HG03025 (cell line): ENCODE measurements around the gene PREX1.

Experiments
- ATAC-seq: cut with Tn5 transposase; IDR thresholded peaks from one replicate; pipeline ENCODE4 v1.9.1; 2021; ENCODE audit warnings: mild to moderate bottlenecking, moderate library complexity; ENCODE audit not compliant: unreplicated experiment, low FRiP score

PREX1 gene

GRCh38 chr20:48722737-48723191 is 105.0 kb downstream of the PREX1 start:
- no peak for ATAC-seq

DNA sequence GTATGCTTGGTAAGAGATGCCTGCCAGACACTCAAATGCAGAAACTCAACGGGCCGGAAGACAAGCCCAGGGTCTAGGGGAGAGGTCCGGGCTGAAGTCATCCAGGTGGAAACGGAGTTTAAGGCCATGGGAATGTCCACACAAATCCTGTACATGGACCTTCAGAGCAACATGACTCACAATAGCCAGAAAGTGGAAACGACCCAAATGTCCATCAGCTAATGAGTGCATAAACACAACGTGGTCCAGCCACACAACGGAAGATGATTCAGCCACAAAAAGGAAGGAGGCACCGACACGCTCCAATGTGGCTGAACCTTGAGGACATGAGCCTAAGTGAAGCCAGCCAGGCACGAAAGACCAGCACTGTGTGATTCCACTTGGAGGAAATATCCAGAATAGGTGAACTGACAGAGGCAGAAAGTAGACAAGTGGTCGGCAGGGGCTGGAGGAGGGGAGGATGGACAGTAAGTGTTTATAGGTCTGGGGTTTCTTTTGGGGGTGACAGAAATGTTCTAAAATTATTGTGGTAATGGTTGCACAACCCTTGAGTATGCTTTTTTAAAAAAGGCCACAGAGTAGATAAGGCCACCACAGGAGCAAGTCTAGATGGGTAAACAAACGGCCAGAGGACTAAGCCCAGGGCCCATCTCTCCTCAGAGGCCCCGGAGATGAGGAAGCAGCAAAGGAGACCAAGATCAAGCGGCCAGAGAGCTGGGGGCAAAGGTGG is 105.6 kb downstream of the PREX1 start:
- ATAC-seq = no peak

DNA sequence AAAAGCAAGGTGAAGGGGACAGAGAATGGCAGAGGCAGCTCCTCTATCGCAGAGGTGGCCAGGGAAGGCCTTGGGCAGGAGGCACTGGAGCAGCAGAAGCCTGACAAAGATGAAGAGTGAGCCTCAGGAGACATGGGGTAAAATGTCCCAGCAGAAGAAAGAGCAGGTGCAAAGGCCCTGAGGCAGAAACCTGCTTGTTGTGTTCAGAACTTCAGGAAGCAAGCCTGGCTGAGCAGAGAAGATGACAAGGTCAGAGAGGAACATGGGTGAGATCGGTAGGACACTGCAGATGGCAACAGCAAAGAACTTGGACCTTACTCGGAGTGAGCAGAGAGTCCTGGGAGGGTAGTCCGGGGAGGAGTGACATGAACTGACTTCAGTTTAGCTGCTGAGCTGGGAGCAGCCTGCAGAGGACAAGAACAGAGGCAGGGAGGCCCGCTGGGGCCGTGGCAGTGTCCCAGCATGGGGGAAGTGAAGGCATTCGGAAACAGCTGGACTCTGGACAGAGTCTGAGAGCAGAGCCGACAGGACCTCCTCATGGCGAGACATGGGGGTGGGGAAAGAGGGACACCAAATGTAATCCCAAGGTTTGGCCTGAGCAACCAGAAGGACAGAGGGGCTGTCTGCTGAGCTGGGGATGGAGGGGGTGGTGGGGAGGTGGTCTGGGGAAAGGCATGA is 106.3 kb downstream of the PREX1 start:
- ATAC-seq = no peak

- no peak for ATAC-seq
Measured at GRCh38 chr20:48720256-48720985, 107.4 kb downstream of the PREX1 start.

DNA sequence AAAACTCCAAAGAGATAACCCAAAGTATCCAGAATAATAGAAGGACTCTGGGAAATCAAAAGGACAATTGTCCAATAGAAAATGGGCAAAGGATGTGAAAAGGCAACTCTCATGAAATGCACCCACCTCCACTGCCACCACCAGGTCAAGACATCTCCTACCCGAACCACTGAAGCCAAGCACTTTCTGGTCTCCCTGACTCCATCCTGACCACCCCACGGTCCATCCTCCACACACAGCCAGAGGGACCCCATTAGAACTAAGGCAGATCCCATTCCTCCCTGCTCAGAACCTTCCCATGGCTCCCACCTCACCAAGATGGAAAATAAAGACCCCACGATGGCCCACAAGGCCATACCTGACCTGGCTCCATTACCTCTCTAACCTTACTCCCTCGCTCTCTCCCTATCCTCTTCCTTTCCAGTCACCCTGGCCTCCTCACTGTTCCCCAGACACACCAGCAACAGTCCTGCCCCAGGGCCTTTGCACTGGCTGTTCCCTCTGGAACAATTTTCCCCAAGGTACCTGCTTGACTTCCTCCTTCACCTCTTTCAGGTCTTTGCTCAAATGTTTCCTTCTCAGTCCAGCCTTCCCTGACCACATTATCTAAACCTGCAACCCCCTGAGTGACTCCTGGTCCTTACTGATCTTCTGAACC is 108.1 kb downstream of the PREX1 start:
- ATAC-seq = no peak

DNA sequence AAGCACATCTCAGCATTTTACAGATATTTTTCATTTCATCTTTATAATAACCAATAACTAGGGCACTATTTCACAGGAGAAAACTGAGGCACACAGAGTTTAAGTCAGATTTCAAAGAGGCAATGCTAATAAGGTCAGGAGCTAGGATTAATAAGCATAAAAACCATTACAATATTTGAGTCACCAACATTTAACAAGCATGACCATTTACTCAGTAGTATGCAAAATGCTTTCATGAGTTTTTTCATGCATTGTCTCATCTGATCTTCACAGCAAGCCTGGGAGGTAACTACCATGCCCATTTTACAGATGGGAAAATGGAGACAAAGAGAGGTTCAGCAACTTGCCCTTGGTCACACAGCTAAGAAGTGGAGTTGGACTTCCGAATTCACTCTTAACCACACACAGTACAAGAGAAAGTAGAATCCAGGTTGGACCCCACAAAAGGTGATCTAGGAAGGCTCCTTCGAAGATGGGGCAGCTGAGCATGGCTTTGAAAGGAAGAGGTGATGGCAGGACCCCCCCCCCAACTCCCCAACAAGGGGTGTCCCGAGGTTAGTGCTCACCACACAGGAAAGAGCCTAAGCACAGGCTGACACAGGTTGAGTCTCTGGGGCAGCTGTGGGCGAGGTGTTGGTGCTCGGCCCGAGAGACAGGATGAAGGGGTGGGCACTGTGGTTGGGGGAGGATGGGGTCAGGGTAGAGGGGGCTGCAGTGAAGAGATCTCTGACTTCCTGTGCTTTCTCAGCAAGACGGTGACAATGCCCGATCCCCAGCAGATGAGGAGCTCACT is 108.8 kb downstream of the PREX1 start:
- ATAC-seq = no peak

GRCh38 chr20:48717680-48718223 is 110.0 kb downstream of the PREX1 start:
- ATAC-seq = no peak

DNA sequence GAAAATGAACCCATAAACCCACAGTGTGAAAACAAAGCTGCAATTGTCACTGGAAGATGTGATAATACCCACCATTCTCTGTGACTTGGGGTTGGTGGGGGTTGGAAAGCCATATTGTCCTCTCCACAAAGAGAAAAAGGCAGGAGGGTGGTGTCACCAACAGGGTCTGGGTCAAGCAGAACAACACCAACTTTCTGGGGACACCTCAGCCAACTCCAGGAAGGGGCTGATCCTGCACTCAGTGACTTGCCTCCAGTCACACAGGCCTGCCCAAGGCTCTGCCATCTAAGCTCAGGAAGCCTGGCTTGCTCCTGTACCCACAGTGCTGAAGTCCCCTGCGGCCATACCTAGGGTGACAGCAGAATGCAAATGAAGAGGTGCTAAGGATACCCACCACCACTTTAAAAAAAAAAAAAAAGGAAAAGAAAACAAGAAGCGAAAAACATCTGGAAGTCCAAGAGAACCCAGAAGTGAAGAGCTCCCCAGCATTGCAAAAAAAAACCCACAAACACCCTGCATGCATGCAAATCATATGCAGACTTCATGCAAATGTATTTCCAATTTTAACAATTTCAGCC is 110.6 kb downstream of the PREX1 start:
- ATAC-seq = no peak

DNA sequence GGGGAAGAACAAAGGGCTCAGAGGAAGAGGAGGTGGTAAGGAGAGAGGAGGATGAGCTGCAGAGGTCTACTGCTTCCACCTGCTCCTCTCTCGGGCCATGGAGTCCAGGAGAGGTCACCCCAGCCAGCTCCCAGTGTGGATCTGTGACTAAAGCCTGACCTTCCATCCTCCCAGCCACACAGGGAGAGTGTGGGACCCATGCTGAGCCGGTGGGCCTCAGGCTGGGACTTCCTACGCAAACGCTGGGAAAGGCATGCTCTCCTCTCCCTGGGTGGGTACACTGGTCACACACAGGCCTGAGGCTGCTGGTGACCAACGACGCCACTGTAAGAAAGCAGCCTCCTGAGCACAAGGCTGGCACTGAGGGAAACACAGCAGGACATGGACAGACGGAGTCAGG is 111.3 kb downstream of the PREX1 start:
- no peak for ATAC-seq

- ATAC-seq = no peak
Measured at GRCh38 chr20:48716086-48716485, 111.7 kb downstream of the PREX1 start.

DNA sequence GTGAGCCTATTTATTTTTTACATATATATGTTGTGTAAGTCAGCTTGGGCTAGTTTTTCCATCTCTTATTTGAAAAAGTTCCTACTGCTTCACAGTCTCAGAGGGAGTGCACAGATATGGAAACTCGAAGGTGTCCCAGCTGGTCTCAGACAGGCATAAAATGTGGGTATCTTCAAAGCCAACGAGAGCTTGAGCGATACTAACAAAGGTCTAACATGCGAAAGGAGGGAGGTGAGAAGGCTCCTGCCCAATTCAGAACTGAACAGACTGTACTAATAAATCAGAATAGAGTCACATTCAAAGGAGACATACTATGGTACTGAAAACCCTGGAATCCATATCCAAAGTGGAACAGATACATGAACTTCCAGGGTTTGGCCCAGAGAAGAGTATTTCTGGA is 113.0 kb downstream of the PREX1 start:
- no peak for ATAC-seq

DNA sequence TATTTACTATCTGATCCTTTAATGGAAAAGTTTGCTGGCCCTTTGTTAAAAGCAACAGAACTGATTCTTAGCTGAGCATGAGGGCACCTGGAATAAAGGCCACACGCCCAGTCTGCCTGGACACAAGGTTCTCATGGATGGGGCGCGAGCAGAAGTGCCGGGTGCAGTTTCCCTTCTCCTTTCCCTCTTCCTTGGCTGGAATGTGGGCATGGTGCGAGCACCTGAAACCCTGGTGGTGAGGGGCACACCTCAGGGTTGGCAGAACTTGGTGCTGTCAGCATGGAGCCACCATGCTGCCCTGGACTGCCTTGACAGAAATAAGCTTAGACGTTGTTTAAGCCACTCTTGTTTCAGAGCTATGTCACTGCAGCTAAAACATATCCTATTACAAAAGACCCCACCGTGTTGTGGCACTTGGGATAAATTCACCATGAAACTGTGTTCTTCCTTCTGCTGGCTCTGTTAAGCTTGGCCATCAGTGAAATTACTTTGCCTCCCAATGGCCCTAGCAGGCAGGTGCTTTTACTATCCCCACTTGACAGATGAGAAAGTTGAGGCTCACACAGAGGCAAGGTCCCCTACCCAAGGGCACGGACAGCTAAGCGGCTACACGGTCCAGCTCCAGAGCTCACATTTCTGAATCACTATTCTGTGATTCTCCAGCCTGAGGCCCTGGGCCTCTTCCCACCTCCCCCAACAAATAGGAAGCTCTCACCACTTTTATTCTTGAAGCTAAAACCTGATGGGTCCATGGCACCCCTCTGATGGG is 115.9 kb downstream of the PREX1 start:
- peak; percentile 20 for ATAC-seq

DNA sequence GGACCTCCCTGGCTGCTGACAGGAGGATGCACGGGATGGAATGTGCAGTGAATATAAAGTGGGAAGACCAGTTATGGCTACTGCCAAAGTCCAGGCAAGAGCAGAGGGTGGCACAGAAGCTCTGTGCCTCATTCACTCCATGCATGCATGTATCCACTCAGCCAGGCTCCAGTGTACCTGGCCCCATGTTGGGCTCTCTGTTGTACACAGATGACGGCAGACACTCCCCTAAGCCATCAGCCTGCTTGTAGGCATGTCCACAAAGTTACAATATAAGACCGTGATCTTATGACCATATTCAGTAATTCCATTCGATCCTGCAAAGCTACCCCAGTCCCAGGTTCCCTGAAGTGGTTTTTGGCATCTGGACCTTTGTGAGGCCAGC is 116.8 kb downstream of the PREX1 start:
- no peak for ATAC-seq

- ATAC-seq = no peak
Measured at GRCh38 chr20:48710341-48711043, 117.3 kb downstream of the PREX1 start.

GRCh38 chr20:48709744-48710143 is 118.1 kb downstream of the PREX1 start:
- ATAC-seq = no peak

GRCh38 chr20:48709058-48709691 is 118.6 kb downstream of the PREX1 start:
- ATAC-seq = no peak

DNA sequence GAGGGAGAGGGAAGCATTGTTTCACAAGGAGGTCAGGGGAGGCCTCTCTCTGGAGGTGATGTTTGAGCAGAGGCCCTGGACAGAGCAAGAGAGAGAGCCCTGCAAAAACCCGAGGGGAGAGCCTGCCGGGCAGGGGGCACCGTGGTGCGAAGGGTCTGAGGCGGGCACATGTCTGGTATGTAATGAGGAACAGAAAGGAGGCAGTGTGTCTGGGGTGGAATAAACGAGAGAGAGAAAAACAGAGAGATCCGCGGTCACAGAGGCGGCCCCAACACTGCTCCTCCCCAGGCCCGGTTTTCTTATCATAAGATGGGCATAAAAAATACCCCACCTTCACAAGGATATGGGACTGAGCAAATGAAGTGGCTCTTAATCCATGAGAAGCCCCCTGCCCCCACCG is 119.2 kb downstream of the PREX1 start:
- no peak for ATAC-seq

DNA sequence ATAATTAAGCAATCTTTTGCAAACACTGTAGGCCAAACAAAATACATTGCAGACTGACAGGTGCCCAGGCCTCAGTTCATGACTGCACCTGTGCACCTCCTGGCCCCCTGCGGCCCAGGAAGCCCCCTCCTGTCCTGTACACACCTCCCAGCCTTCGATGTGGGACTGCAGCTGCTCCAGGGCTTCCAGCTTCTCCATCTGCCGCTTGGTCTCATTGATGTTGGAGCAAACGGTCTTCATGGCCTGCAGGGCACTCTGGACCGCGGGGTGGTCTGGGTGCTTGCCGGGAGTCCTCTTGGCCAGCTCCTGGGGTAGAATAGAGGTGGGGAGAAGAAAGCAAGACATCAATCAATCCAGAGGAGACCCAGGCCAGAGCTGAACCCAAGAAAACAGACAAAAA is 119.7 kb downstream of the PREX1 start:
- no peak for ATAC-seq
